Calu3 (cell line): ENCODE measurements around the gene TMEM258. TPM values are rescaled to one million over a fixed set of nuclear protein-coding genes. Genes with fewer than 3 reads are reported as not detected.

Experiments used
- BruUV-seq: library from RNA; stranded (reverse); fragments of 400-500 nt; replicated peaks from 2 replicates; lab custom pipeline; 2021; lab: Mats Ljungman, UMichigan
- CTCF ChIA-PET: fragments of 300-600 bp; sonication (Branson Sonifier 250); formaldehyde crosslinking; loops from one replicate; lab custom pipeline; 2022; ENCODE audit warnings: antibody characterized with exemption; lab: Charles Lee
- DNase-seq: peaks from one replicate; pipeline ENCODE4 v3.0.0; 2022
- H3K27ac Mint-ChIP-seq: one replicate; pipeline ENCODE4 v1.8.0; 2022; ENCODE audit warnings: mixed read lengths; ENCODE audit not compliant: unreplicated experiment
- H3K27me3 Mint-ChIP-seq: one replicate; pipeline ENCODE4 v1.8.0; 2022; ENCODE audit warnings: mixed read lengths; ENCODE audit not compliant: unreplicated experiment
- H3K36me3 Mint-ChIP-seq: one replicate; pipeline ENCODE4 v1.8.0; 2022; ENCODE audit warnings: mild to moderate bottlenecking, moderate library complexity, mixed read lengths; ENCODE audit not compliant: insufficient read depth, unreplicated experiment
- H3K4me1 Mint-ChIP-seq: one replicate; pipeline ENCODE4 v1.8.0; 2022; ENCODE audit warnings: mild to moderate bottlenecking, low read depth, mixed read lengths; ENCODE audit not compliant: unreplicated experiment
- H3K4me3 Mint-ChIP-seq: one replicate; pipeline ENCODE4 v1.8.0; 2022; ENCODE audit warnings: mild to moderate bottlenecking, low read depth, moderate library complexity, mixed read lengths; ENCODE audit not compliant: unreplicated experiment
- H3K9me3 Mint-ChIP-seq: one replicate; pipeline ENCODE4 v1.8.0; 2022; ENCODE audit warnings: low read depth, mixed read lengths; ENCODE audit not compliant: unreplicated experiment
- intact Hi-C: fragments of 100-400 bp; cut with micrococcal nuclease; formaldehyde crosslinking; loops from one replicate; pipeline ENCODE4 v1.10.0; 2022; ENCODE audit not compliant: unreplicated experiment
- total RNA-seq: library from RNA; stranded (reverse); gene quantifications from 2 replicates; pipeline ENCODE4 v1.2.3, GENCODE V29; 2022
- TF ChIP-seq, protein P1 (sequence below): fragments of 200-600 bp; IDR thresholded peaks from one replicate; pipeline ENCODE4 v1.8.0; 2022; ENCODE audit warnings: antibody characterized with exemption; ENCODE audit not compliant: unreplicated experiment

The TMEM258 gene
- total RNA-seq, 1 experiment from 2014 or later: 146 TPM

DNA sequence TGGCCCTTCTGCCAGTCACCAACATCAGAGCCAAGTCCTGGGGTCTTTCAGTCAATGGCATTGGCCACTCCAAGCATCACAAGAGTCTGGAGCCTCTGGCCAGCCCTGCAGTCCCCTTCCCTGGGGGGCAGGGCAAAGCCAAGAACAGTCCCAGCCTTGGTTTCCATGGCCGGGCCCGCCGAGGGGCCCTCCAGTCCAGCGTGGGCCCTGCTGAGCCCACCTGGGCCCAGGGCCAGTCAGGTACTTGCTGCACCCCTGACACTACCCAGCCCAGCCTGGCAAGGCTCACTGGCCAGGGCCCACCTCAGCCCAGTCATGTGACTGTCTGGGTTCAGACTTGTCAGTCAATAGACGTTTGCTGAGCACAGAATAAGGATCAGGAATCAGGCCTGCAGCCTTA lies 10.8 kb downstream of the TMEM258 start:
- no peak for DNase-seq
- Mint-ChIP-seq H3K9me3 (no peaks in the 10 kb centered on the region), H3K36me3 (peaks cover 62% of the 10 kb centered on the region), H3K4me1 (no peaks in the 10 kb centered on the region), H3K27me3 (no peaks in the 10 kb centered on the region), H3K4me3 (no peak overlapping the region), H3K27ac (no peak overlapping the region)
- TF ChIP-seq, protein P1, sequence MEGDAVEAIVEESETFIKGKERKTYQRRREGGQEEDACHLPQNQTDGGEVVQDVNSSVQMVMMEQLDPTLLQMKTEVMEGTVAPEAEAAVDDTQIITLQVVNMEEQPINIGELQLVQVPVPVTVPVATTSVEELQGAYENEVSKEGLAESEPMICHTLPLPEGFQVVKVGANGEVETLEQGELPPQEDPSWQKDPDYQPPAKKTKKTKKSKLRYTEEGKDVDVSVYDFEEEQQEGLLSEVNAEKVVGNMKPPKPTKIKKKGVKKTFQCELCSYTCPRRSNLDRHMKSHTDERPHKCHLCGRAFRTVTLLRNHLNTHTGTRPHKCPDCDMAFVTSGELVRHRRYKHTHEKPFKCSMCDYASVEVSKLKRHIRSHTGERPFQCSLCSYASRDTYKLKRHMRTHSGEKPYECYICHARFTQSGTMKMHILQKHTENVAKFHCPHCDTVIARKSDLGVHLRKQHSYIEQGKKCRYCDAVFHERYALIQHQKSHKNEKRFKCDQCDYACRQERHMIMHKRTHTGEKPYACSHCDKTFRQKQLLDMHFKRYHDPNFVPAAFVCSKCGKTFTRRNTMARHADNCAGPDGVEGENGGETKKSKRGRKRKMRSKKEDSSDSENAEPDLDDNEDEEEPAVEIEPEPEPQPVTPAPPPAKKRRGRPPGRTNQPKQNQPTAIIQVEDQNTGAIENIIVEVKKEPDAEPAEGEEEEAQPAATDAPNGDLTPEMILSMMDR: no peak
- CTCF ChIA-PET: interaction anchor here (0.5 to 1.2 kb wide), 2 partner anchors 35 to 38 kb away, joined by 3 to 4 read pairs; no protein-coding TSS in a partner anchor
- intact Hi-C loops: no loop called here
- BruUV-seq: no TSS peak

DNA sequence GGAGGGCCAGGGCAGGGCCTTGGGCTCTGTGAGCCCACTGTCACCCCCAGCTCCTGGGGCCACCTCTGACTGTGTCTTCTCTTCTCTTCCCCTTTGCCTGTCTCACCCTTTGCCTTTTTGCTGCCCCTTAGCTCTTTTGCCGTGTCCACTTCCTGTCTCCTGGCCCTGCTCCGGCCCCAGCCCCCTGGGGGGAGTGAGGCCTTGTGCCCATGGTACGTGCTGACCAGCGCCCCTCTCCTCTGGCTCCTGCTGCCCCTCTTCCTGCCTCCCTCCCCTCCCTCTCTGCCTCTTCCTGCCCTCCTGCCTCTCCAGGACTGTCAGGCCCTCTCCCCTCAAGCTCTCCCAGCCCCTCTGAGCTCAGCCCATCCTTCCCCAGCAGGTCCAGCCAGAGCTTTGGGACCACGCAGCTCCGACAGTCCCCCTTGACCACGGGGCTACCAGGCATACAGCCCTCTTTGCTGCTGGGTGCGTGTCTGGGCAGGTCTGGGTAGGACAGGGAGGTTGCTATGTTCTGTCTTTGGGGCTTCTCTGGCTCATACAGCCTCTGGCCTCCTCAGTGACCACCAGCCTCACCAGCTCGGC lies 11.7 kb downstream of the TMEM258 start:
- BruUV-seq: no TSS peak
- TF ChIP-seq, protein P1: no peak
- DNase-seq: no peak
- Mint-ChIP-seq H3K27ac (no peak overlapping the region), H3K27me3 (no peaks in the 10 kb centered on the region), H3K9me3 (no peaks in the 10 kb centered on the region), H3K36me3 (peaks cover 62% of the 10 kb centered on the region), H3K4me1 (no peaks in the 10 kb centered on the region), H3K4me3 (no peak overlapping the region)
- CTCF ChIA-PET: no interaction called here
- intact Hi-C loops: no loop called here

GRCh38 chr11:61779666-61780525 lies 12.5 kb downstream of the TMEM258 start:
- Mint-ChIP-seq H3K27ac (no peak overlapping the region), H3K4me3 (no peak overlapping the region), H3K36me3 (peaks cover 63% of the 10 kb centered on the region), H3K4me1 (no peaks in the 10 kb centered on the region), H3K27me3 (no peaks in the 10 kb centered on the region), H3K9me3 (no peaks in the 10 kb centered on the region)
- TF ChIP-seq, protein P1: no peak
- DNase-seq: no peak
- intact Hi-C loops: no loop called here
- CTCF ChIA-PET: no interaction called here
- BruUV-seq: no TSS peak

- Mint-ChIP-seq H3K27me3 (no peaks in the 10 kb centered on the region), H3K9me3 (no peaks in the 10 kb centered on the region), H3K27ac (no peak overlapping the region), H3K36me3 (peaks cover 61% of the 10 kb centered on the region), H3K4me1 (no peaks in the 10 kb centered on the region), H3K4me3 (no peak overlapping the region)
- TF ChIP-seq, protein P1: no peak
- CTCF ChIA-PET: no interaction called here
- no TSS peak for BruUV-seq
- no peak for DNase-seq
- intact Hi-C loops: no loop called here
Measured at GRCh38 chr11:61778920-61779650, 13.3 kb downstream of the TMEM258 start.
